Neural progenitor cell (in vitro differentiated cells): ENCODE results near the gene CDKN2AIPNL. TPM values are rescaled to one million over a fixed set of nuclear protein-coding genes. Genes with fewer than 3 reads are reported as not detected.

Experiments
- DNase-seq: peaks from one replicate; pipeline ENCODE4 v3.0.0-alpha.2; 2016; ENCODE audit warnings: low spot score
- H2AFZ ChIP-seq: fragments of 200-600 bp; sonication (generic); replicated peaks from 2 replicates; pipeline ENCODE4 v1.6.1; 2016; ENCODE audit warnings: antibody characterized with exemption
- H3F3A ChIP-seq: fragments of 200-600 bp; sonication (generic); 2 replicates; pipeline ENCODE4 v1.6.1; 2016; ENCODE audit warnings: antibody characterized with exemption, low read depth
- H3K27ac ChIP-seq: fragments of 200-600 bp; sonication (generic); 2 replicates; pipeline ENCODE4 v1.5.1; 2016; ENCODE audit warnings: mild to moderate bottlenecking
- H3K27me3 ChIP-seq: fragments of 200-600 bp; sonication (generic); 2 replicates; pipeline ENCODE4 v1.6.1; 2016; ENCODE audit warnings: mild to moderate bottlenecking, moderate library complexity
- H3K36me3 ChIP-seq: fragments of 200-600 bp; sonication (generic); 2 replicates; pipeline ENCODE4 v1.5.1; 2016
- H3K4me1 ChIP-seq: fragments of 200-600 bp; sonication (generic); 2 replicates; pipeline ENCODE4 v1.6.1; 2016; ENCODE audit warnings: mixed run types
- H3K4me2 ChIP-seq: fragments of 200-600 bp; sonication (generic); 2 replicates; pipeline ENCODE4 v1.6.1; 2016
- H3K4me3 ChIP-seq: fragments of 200-600 bp; sonication (generic); 2 replicates; pipeline ENCODE4 v1.5.1; 2016
- H3K79me2 ChIP-seq: fragments of 200-600 bp; sonication (generic); 2 replicates; pipeline ENCODE4 v1.6.1; 2016; ENCODE audit warnings: low read depth
- H3K9ac ChIP-seq: fragments of 200-600 bp; sonication (generic); 2 replicates; pipeline ENCODE4 v1.6.1; 2016
- H3K9me3 ChIP-seq: fragments of 200-600 bp; sonication (generic); 2 replicates; pipeline ENCODE4 v1.5.1; 2016; ENCODE audit warnings: low read depth
- H4K20me1 ChIP-seq: fragments of 200-600 bp; sonication (generic); 2 replicates; pipeline ENCODE4 v1.6.1; 2016; ENCODE audit warnings: low read depth
- H3K27ac Mint-ChIP-seq: 3 replicates; pipeline ENCODE4 v1.8.0; 2021; ENCODE audit warnings: mixed read lengths
- H3K27me3 Mint-ChIP-seq: 2 replicates; pipeline ENCODE4 v1.8.0; 2022; ENCODE audit warnings: low read depth, mild to moderate bottlenecking, inconsistent platforms, moderate library complexity, mixed read lengths; ENCODE audit not compliant: insufficient read depth
- H3K36me3 Mint-ChIP-seq: 3 replicates; pipeline ENCODE4 v1.8.0; 2021; ENCODE audit warnings: mixed read lengths
- H3K4me1 Mint-ChIP-seq: 3 replicates; pipeline ENCODE4 v1.8.0; 2021; ENCODE audit warnings: mixed read lengths
- H3K4me3 Mint-ChIP-seq: 3 replicates; pipeline ENCODE4 v1.8.0; 2021; ENCODE audit warnings: mild to moderate bottlenecking, moderate library complexity, mixed read lengths
- H3K9me3 Mint-ChIP-seq: 3 replicates; pipeline ENCODE4 v1.8.0; 2020; ENCODE audit warnings: mixed read lengths
- CTCF ChIP-seq: fragments of 200-600 bp; sonication (generic); IDR thresholded peaks from 2 replicates; pipeline ENCODE4 v1.5.1; 2017; ENCODE audit warnings: antibody characterized with exemption, mild to moderate bottlenecking
- EZH2 ChIP-seq: fragments of 200-600 bp; sonication (generic); IDR thresholded peaks from 2 replicates; pipeline ENCODE4 v1.6.1; 2017; ENCODE audit warnings: antibody characterized with exemption, mild to moderate bottlenecking, moderate library complexity
- EZH2phosphoT487 ChIP-seq: fragments of 200-600 bp; sonication (generic); IDR thresholded peaks from 2 replicates; pipeline ENCODE4 v1.6.1; 2017; ENCODE audit warnings: antibody characterized with exemption
- total RNA-seq: library from RNA; depleted of rRNA; stranded (reverse); fragments of >200 nt; gene quantifications from 2 replicates; pipeline ENCODE4 v1.2.3, GENCODE V29; 2015; ENCODE audit warnings: low replicate concordance

CDKN2AIPNL gene
- total RNA-seq, 1 donor from 2014 or later, result 78.9 TPM

DNA sequence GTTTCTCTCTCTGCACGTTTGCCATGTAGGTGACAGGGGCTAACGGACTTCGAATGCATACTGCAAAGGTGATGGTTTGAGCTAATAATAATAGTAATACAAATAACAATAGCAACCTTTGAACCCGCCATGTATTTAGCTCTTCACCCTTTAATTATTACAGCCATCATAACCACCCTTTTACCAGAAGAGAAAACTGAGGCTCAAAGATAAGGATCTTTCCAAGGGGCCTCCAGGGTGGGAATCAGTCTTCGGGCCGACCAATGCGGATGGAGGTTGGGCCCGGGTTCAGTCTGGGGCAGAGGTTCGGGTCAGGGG, 494 bp downstream of the CDKN2AIPNL start:
- Histone ChIP-seq H3K9ac (peak overlapping the region; percentile 66), H3K4me2 (peak overlapping the region; percentile 79), H3K9me3 (no peaks in the 10 kb centered on the region), H3K27ac (no peak overlapping the region), H3K4me3 (peak overlapping the region; percentile 83), H4K20me1 (no peaks in the 10 kb centered on the region), H3K79me2 (peaks cover 38% of the 10 kb centered on the region), H3K4me1 (peaks cover 9% of the 10 kb centered on the region), H3K36me3 (peaks cover under 1% of the 10 kb centered on the region), H3F3A (peaks cover 14% of the 10 kb centered on the region), H2AFZ (peak overlapping the region; percentile 17), H3K27me3 (no peaks in the 10 kb centered on the region)
- peak overlapping the region; percentile 91 for H3K27ac Mint-ChIP-seq
- peaks cover 5% of the 10 kb centered on the region for H3K27me3 Mint-ChIP-seq
- H3K4me1 Mint-ChIP-seq, result peaks cover 15% of the 10 kb centered on the region
- DNase-seq, result no peak
- H3K9me3 Mint-ChIP-seq, result no peaks in the 10 kb centered on the region
- peak overlapping the region; percentile 99 for H3K4me3 Mint-ChIP-seq
- no peak for TF ChIP-seq EZH2
- no peak for TF ChIP-seq CTCF
- no peak for TF ChIP-seq EZH2phosphoT487
- peaks cover 2% of the 10 kb centered on the region for H3K36me3 Mint-ChIP-seq

- peak overlapping the region; percentile 66 for H3K9ac ChIP-seq
- no peaks in the 10 kb centered on the region for H4K20me1 ChIP-seq
- H3K79me2 ChIP-seq, result peaks cover 42% of the 10 kb centered on the region
- H3K4me1 Mint-ChIP-seq, result peaks cover 15% of the 10 kb centered on the region
- peaks cover 9% of the 10 kb centered on the region for H3K4me1 ChIP-seq
- no peaks in the 10 kb centered on the region for H3K27me3 ChIP-seq
- DNase-seq, result peak; percentile 32
- TF ChIP-seq EZH2, result no peak
- no peak for TF ChIP-seq CTCF
- no peak for TF ChIP-seq EZH2phosphoT487
- H3F3A ChIP-seq, result peaks cover 14% of the 10 kb centered on the region
- H3K4me3 ChIP-seq, result peak overlapping the region; percentile 83
- peaks cover 5% of the 10 kb centered on the region for H3K27me3 Mint-ChIP-seq
- peaks cover 4% of the 10 kb centered on the region for H3K36me3 ChIP-seq
- no peaks in the 10 kb centered on the region for H3K9me3 ChIP-seq
- H3K9me3 Mint-ChIP-seq, result no peaks in the 10 kb centered on the region
- H3K4me3 Mint-ChIP-seq, result peak overlapping the region; percentile 99
- H3K27ac ChIP-seq, result no peak overlapping the region
- no peak overlapping the region for H2AFZ ChIP-seq
- peak overlapping the region; percentile 29 for H3K27ac Mint-ChIP-seq
- H3K36me3 Mint-ChIP-seq, result peaks cover 2% of the 10 kb centered on the region
- H3K4me2 ChIP-seq, result peak overlapping the region; percentile 79
Measured at GRCh38 chr5:134410822-134411221, 859 bp downstream of the CDKN2AIPNL start.

GRCh38 chr5:134409321-134409720, 2.4 kb downstream of the CDKN2AIPNL start:
- Histone ChIP-seq H3K4me3 (no peak overlapping the region), H3K36me3 (peaks cover 7% of the 10 kb centered on the region), H2AFZ (no peak overlapping the region), H3K9ac (no peak overlapping the region), H3K79me2 (peaks cover 46% of the 10 kb centered on the region), H3K27ac (no peak overlapping the region), H3F3A (peaks cover 14% of the 10 kb centered on the region), H4K20me1 (no peaks in the 10 kb centered on the region), H3K9me3 (no peaks in the 10 kb centered on the region), H3K4me1 (peaks cover 9% of the 10 kb centered on the region), H3K27me3 (no peaks in the 10 kb centered on the region), H3K4me2 (no peak overlapping the region)
- Mint-ChIP-seq H3K9me3 (no peaks in the 10 kb centered on the region), H3K27me3 (peaks cover 5% of the 10 kb centered on the region), H3K27ac (no peak overlapping the region), H3K4me1 (peaks cover 15% of the 10 kb centered on the region), H3K4me3 (no peak overlapping the region), H3K36me3 (peaks cover 2% of the 10 kb centered on the region)
- DNase-seq, result no peak
- TF ChIP-seq EZH2phosphoT487, result no peak
- TF ChIP-seq EZH2, result no peak
- TF ChIP-seq CTCF, result no peak

DNA sequence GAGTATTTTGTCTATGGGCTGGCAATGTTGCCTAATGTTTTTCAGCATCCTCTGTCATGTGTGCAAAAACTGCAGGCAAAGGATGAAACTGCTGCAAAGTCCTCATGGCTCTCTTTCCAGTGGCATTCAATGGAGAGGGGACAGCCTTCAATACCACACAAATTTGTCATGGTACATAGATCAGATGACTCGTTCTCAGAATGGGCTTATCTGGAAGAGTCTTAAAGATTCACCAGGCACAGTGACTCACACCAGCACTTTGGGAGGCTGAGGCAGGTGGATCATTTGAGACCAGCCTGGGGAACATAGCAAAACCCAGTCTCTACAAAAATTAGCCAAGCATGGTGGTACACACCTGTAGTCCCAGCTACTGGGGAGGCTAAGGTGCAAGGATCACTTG, 5.3 kb downstream of the CDKN2AIPNL start:
- Histone ChIP-seq H3K4me1 (peaks cover 6% of the 10 kb centered on the region), H3K9ac (no peak overlapping the region), H3K4me2 (no peak overlapping the region), H3K36me3 (peaks cover 7% of the 10 kb centered on the region), H3F3A (peaks cover 2% of the 10 kb centered on the region), H2AFZ (no peak overlapping the region), H3K4me3 (no peak overlapping the region), H3K27me3 (no peaks in the 10 kb centered on the region), H3K79me2 (peaks cover 44% of the 10 kb centered on the region), H3K9me3 (no peaks in the 10 kb centered on the region), H4K20me1 (no peaks in the 10 kb centered on the region), H3K27ac (no peak overlapping the region)
- Mint-ChIP-seq H3K36me3 (peaks cover 4% of the 10 kb centered on the region), H3K9me3 (no peaks in the 10 kb centered on the region), H3K4me3 (no peak overlapping the region), H3K27ac (no peak overlapping the region), H3K27me3 (peaks cover 2% of the 10 kb centered on the region), H3K4me1 (peaks cover 12% of the 10 kb centered on the region)
- TF ChIP-seq CTCF, result no peak
- TF ChIP-seq EZH2, result no peak
- no peak for TF ChIP-seq EZH2phosphoT487
- DNase-seq, result no peak
